Measurements from ENCODE around the gene SPATA31A6. TPM values are rescaled to one million over a fixed set of nuclear protein-coding genes. Genes with fewer than 3 reads are reported as not detected.
"Not testable (repeated sequence)": the region's sequence is repeated elsewhere in the genome, so short reads cannot be mapped to it uniquely, and the experiment has no call there.

Gene SPATA31A6
- not detected for total RNA-seq
- polyA plus RNA-seq = not detected
- long read RNA-seq, donor 1 = 0 reads
- long read RNA-seq, donor 2 = 0 reads
- long read RNA-seq, donor 3 = 0 reads

GRCh38 chr9:42183359-42183758 lies at the start of gene SPATA31A6:
TSS of gene SPATA31A6 (plus strand) at chr9:42183659. CDS start at chr9:42183688, 29 bp downstream.
- H3K4me3 ChIP-seq; H3K9me3 ChIP-seq; H3K36me3 ChIP-seq; H3K27ac ChIP-seq; H3K27me3 ChIP-seq; intact Hi-C loops (cut with DNase I); DNase-seq; H3K4me1 ChIP-seq (ENCODE audit: insufficient read depth): not testable (repeated sequence)
- WGBS, 3 donors = 70 to 78% (median 77%) methylated on average over 5 of the region's 5 CpGs

DNA sequence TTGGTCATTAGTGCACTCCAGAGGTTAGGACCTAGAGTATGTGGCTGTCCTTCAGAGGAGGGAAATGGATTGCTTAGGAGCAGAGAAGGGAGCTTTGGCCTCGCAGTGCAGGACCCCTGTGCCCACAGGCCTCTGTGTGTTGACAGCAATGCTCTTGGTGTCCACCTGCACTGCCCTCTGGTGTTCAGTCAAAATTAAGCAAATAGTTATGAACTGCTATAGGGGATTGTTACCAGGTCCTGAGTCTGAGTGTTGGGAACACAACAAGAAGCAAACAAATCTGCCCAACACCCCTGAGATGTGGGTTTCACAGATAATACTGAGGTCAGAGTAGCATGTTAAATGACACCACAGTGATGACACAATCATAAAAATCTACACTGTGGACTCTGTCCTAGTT lies 23.2 kb upstream of the SPATA31A6 start:
- H3K9me3 ChIP-seq; H3K36me3 ChIP-seq; H3K27ac ChIP-seq; intact Hi-C loops (cut with DNase I); H3K4me3 ChIP-seq; DNase-seq; H3K27me3 ChIP-seq; H3K4me1 ChIP-seq (ENCODE audit: insufficient read depth): not testable (repeated sequence)
- 0 to 29% (median 10%) methylated on average over 1 of the region's 1 CpG for WGBS, 3 donors

- H3K27ac ChIP-seq; DNase-seq; H3K4me3 ChIP-seq; H3K4me1 ChIP-seq (ENCODE audit: insufficient read depth); intact Hi-C loops (cut with DNase I); H3K36me3 ChIP-seq; H3K9me3 ChIP-seq; H3K27me3 ChIP-seq: not testable (repeated sequence)
- 46 to 49% (median 47%) methylated on average over 2 of the region's 2 CpGs for WGBS, 3 donors
Measured at GRCh38 chr9:42219861-42220260, 36.4 kb downstream of the SPATA31A6 start.

- intact Hi-C loops (cut with DNase I) = not testable (repeated sequence)
Measured at GRCh38 chr9:42223230-42223629, 39.8 kb downstream of the SPATA31A6 start.

DNA sequence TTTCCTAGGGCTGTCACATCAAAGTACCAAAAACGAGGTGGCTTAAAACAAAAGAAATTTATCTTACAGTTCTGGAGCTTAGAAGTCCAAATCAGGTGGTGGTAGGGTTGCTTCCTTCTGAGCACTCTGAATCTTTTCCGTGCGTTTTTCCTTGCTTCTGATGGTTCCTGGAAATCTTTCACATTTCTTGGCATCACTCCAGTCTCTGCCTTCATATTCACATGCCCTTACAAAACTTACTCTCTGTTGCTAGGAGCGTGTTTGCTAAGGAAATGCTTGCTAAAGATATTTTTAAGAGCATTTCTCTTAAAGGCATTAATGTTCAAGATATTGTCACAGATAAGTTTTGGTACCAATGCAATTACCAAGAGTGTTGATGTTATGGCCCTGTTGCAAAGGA lies 49.6 kb downstream of the SPATA31A6 start:
- not testable (repeated sequence) for H3K27ac ChIP-seq

More at GRCh38 chr9:42223230-42223629, 39.8 kb downstream of the SPATA31A6 start:
- DNase-seq; H3K4me1 ChIP-seq (ENCODE audit: insufficient read depth); H3K36me3 ChIP-seq; H3K27ac ChIP-seq; H3K9me3 ChIP-seq; H3K4me3 ChIP-seq; H3K27me3 ChIP-seq: not testable (repeated sequence)
- WGBS, 3 donors = 81 to 89% (median 83%) methylated on average over 9 to 10 of the region's 10 CpGs

DNA sequence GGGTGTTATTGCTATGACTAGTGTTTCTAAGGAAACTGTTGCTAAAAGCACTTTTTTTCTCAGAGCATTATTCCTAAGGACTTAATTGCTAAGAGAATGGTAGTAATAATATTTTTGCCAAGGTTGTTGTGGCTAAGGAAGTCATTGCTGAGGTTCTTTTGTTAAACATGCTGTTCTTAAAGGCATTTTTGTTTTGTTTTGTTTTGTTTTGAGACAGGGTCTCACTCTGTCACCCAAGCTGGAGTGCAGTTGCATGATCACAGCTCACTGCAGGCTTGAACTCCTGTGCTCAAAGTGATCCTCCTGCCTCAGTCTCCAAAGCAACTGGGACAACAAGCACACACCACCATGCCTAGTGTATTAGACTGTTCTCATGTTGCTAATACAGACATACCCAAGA lies 51.2 kb downstream of the SPATA31A6 start:
- intact Hi-C loops (cut with DNase I); H3K4me3 ChIP-seq; H3K27ac ChIP-seq; H3K9me3 ChIP-seq; DNase-seq; H3K36me3 ChIP-seq; H3K4me1 ChIP-seq (ENCODE audit: insufficient read depth); H3K27me3 ChIP-seq: not testable (repeated sequence)

More for the DNA sequence above, 49.6 kb downstream of the SPATA31A6 start:
- WGBS, 3 donors = 42 to 48% (median 45%) methylated on average over 4 of the region's 4 CpGs
- DNase-seq; intact Hi-C loops (cut with DNase I); H3K4me1 ChIP-seq (ENCODE audit: insufficient read depth); H3K36me3 ChIP-seq; H3K9me3 ChIP-seq; H3K4me3 ChIP-seq; H3K27me3 ChIP-seq: not testable (repeated sequence)

- intact Hi-C loops (cut with DNase I); H3K9me3 ChIP-seq; H3K36me3 ChIP-seq; H3K4me3 ChIP-seq; H3K27me3 ChIP-seq; H3K27ac ChIP-seq; H3K4me1 ChIP-seq (ENCODE audit: insufficient read depth); DNase-seq: not testable (repeated sequence)
- no CpG with 5 or more reads among the region's 1 CpG for WGBS, 3 donors
Measured at GRCh38 chr9:42235352-42235991, 52.0 kb downstream of the SPATA31A6 start.

GRCh38 chr9:42236097-42236496 lies 52.6 kb downstream of the SPATA31A6 start:
- H3K27ac ChIP-seq; H3K9me3 ChIP-seq; H3K27me3 ChIP-seq; DNase-seq; H3K36me3 ChIP-seq; H3K4me3 ChIP-seq; H3K4me1 ChIP-seq (ENCODE audit: insufficient read depth); intact Hi-C loops (cut with DNase I): not testable (repeated sequence)

GRCh38 chr9:42237381-42237780 lies 53.9 kb downstream of the SPATA31A6 start:
- intact Hi-C loops (cut with DNase I); DNase-seq; H3K36me3 ChIP-seq; H3K27me3 ChIP-seq; H3K4me3 ChIP-seq; H3K27ac ChIP-seq; H3K9me3 ChIP-seq; H3K4me1 ChIP-seq (ENCODE audit: insufficient read depth): not testable (repeated sequence)
- 71 to 96% (median 92%) methylated on average over 3 of the region's 3 CpGs for WGBS, 3 donors

GRCh38 chr9:42238862-42239261 lies 55.4 kb downstream of the SPATA31A6 start:
- intact Hi-C loops (cut with DNase I); H3K4me1 ChIP-seq (ENCODE audit: insufficient read depth); H3K36me3 ChIP-seq; H3K27ac ChIP-seq; DNase-seq; H3K4me3 ChIP-seq; H3K27me3 ChIP-seq; H3K9me3 ChIP-seq: not testable (repeated sequence)
- 79 to 93% (median 89%) methylated on average over 2 of the region's 2 CpGs for WGBS, 3 donors

Measured in ovary (tissue), 10 donors.